Activated effector memory CD4-positive, alpha-beta T cell treated with Interleukin-2 at 50 U/mL for 16 hours (primary cell): ENCODE results near the gene RBM4B.

ENCODE experiments used
- DNase-seq: peaks from one replicate; pipeline ENCODE4 v3.0.0-alpha.2; 2020

RBM4B gene

DNA sequence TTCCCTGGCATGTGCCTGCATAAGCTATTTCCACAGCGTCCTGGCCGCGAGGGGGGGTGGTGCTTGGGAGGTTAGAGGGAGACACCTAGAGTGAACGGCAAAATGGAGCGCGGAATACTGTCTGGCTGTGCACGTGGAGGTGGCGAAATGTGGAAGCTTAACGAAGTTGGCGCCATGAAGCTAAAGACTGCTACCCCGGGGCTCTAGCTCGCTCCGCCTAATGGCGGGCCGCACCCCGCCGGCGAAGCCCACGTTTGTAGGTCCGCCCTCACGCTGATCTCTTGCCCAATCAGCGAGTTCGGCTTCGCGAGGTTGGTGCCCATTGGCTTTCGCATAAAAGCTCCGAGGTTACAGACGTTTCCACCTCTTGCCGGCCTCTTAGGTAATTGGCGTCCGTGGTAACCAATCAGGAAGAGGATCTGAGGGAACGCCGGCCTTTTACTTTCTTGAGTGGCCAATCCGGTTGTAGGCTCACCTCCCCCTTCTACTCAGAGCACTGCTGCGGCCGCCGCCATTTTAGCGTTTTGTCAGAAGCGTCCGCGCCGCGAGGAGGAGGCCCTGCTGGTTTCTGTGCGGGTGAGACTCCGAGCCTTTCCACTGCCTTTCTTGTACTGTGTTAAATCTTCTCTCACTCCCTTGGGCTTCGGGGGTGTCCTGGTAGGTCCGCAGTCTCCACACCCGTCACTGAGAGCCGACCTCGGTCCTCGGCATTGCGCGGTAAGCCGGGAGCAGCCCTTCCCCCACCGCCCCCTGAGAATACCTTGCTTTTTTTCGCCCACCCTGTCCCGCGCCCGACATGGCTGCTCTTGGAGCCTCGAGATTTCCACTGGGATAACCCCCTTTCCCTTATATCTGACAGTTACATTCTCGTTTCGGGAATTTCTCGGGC is 39.3 kb downstream of the RBM4B start, which contains the start of gene RBM4:
Gene RBM4 (plus strand): TSS at position 527 of the 889 bp plus-strand sequence. CDS start 1,009 bp downstream, outside the sequence.
- DNase-seq = peak; percentile 92

DNA sequence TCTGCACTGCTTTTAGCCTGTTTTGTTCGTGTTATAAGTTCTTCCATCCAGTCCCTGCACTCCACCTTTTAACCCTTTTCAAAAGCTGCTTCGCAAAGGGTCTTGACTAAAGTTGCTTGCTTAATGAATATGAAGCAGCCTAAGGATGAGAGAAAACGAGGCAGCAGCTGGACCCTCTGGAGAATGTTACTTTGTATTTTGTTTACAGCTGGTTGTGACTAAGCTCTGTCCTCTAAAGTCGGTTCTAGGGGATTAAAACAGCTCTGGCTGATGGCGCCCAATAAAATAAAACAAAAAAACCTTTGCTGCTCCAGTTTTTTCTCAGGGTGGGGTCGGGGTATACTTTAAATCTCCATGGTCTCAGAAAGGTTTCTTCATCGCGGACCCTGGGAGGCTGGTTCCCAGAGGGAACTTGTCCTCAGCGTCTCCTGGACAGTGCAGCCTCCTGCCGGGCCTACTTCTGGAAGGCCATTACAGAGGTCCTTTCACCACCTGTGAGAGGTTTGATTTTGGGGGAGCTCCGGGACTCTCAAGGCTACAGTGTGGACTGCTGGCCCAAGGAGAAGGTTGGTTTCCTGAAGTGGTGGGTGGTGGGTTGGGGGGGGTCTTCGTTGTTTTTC is 40.0 kb downstream of the RBM4B start:
- DNase-seq = no peak

DNA sequence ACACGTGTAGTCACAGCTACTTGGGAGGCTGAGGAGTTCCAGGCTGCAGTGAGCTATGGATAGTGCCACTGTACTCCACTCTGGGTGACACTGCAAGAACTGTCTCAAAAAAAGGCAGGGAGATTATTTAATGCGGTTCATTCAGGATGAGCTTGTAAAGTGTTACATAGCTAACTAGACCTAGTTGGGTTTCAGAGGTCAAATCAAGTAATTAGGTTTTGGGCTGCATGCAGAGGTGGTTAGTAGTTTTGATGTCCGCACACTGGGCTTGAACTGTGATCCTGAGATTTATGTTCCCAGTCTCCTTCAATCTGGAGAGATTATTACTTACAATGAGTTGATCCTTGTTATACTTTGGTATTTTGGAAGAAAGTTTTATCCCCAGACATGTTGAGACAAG is 41.3 kb downstream of the RBM4B start:
- no peak for DNase-seq

DNA sequence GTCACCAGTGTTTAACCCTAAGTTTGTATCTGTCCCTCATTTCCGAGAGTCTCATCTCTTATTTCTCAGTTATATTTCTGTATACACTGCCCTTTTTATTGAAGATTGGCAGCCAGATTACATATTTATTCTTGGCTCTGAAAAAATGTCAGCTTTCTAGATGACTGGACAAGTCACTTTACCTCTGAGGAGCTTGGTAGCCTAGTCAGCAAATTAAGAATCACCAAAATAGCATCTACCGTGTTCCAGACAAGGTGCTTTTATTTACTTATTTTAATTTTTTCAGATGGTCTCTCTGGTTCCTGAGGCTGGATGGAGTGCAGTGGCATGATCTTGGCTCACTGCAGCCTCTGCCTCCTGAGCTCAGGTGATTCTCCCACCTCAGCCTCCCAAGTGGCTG is 44.7 kb downstream of the RBM4B start:
- DNase-seq = no peak

DNA sequence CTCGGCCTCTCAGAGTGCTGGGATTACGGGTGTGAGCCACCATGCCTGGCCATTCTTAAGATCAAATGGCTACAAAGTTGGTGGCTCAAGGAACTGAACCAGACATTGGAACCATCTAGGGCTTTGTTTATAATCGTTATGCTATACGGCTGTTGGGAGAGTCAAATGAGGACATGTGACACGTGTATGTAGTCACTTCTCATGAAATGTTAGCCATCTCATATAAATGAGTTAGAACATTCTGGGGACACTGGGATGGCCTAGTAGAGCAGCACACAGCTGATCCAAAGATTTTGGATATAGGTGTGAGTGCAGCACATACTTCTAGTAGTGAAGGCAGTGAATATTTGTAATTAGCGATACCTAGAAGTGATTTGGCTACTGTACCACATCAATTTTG is 45.8 kb downstream of the RBM4B start:
- DNase-seq = no peak

DNA sequence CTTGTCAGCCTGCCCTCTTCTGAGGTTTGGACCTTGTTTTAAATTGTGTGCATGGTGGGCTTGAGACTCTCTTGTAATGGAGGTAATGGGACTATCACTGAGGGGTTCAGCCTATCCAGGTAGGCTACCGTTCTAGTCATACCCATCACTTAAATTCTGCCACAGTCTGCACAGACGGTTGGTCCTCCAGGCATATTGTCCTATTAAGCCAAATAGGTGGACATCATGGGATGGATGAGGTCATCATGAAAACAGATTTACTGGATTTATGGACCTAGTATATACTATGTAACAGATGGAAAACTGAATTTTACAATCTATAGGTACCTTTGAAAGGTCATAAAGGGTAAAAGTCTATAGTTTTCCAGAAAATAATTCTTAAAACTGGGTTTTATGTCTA is 48.3 kb downstream of the RBM4B start:
- DNase-seq = no peak

DNA sequence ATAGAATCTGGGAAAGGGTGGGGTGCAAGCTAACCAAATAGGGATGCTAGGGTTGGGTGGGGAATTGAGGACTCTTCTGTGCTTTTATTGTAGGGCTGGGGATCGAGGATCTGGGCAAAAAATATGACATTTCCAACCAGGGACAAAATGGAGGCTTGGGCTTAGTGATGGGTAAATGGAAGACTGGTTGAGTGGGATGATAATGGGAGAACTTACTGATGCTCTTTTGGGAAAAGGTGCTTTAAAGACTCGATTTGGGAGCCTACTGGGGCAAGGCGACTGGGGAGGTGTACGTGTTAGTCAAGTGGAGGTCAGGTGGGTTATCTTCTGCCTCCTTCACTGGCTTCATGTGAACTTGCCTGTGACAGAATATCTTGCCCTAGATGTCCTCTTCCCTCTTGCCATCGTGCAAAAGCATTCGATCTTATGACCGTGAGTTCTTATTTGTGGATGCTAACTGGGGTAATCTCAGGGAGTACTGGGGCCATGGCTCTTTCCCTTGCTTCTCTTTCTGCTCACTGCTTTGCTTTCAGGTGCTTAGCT is 49.6 kb downstream of the RBM4B start:
- DNase-seq = no peak

DNA sequence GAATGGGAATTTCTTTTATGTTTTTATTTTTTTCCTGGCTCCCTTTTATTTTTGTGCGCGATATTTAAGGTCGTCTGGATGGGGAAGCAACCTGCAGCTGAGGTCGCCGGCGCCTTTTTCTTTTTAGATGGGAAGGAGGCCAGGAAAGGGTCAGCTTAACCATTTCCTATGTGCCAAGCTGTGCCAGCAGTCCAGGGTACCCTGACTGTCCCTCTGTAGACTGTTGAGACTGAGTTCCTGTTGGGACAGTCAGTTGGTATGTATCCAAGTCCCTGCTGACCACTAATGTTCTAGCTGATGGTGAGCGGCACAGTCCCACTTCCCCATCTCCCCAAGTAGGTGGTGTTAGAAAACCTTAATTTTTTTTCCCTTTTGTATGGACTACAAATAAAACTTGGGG is 50.8 kb downstream of the RBM4B start:
- no peak for DNase-seq

DNA sequence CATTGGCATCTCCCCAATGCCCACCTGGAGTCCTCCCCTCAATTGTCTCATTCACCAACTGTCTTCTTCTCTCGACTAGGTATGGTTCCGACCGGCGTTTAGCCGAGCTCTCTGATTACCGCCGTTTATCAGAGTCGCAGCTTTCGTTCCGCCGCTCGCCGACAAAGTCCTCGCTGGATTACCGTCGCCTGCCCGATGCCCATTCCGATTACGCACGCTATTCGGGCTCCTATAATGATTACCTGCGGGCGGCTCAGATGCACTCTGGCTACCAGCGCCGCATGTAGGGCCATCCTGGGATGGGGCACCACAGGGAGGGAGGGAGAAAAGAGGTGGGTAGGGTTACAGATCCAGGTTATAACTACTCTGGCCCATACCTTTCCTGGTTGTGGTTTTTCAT is 51.3 kb downstream of the RBM4B start:
- no peak for DNase-seq

DNA sequence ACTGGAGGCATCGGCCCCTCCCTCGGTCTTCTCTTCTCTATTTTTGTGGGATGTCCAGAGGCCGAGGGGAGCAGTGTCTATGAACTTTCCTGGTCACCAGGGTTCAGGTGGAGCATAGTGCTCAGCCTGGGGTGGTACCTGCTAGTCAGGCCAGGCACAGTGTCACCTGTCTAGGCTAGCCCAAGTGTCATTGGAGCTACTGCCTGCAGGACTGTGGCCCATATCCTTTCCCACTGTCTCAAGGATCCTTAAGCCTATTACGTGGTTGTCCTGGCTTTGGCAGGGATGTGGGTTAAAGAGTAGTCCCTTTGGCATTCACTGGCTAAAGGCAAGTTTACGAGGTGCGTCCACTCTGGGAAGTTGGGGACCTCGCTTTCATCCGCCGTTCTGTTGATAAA is 51.9 kb downstream of the RBM4B start:
- no peak for DNase-seq

DNA sequence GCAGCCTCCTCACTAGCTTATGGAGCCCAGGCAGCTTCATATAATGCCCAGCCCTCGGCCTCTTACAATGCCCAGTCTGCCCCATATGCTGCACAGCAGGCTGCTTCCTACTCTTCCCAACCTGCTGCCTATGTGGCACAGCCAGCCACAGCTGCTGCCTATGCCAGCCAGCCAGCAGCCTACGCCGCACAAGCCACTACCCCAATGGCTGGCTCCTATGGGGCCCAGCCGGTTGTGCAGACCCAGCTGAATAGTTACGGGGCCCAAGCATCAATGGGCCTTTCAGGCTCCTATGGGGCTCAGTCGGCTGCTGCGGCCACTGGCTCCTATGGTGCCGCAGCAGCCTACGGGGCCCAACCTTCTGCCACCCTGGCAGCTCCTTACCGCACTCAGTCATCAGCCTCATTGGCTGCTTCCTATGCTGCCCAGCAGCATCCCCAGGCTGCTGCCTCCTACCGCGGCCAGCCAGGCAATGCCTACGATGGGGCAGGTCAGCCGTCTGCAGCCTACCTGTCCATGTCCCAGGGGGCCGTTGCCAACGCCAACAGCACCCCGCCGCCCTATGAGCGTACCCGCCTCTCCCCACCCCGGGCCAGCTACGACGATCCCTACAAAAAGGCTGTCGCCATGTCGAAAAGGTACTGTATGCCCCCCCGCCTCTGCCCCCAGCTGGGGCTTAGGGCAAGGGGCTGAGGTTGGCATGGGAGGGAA is 52.5 kb downstream of the RBM4B start:
- DNase-seq = no peak

DNA sequence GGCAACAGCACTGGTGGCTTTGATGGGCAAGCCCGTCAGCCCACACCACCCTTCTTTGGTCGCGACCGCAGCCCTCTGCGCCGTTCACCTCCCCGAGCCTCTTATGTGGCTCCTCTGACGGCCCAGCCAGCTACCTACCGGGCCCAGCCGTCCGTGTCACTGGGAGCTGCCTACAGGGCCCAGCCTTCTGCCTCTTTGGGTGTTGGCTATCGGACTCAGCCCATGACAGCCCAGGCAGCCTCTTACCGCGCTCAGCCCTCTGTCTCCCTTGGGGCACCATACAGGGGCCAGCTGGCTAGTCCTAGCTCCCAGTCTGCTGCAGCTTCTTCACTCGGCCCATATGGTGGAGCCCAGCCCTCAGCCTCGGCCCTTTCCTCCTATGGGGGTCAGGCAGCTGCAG is 53.2 kb downstream of the RBM4B start:
- DNase-seq = no peak

DNA sequence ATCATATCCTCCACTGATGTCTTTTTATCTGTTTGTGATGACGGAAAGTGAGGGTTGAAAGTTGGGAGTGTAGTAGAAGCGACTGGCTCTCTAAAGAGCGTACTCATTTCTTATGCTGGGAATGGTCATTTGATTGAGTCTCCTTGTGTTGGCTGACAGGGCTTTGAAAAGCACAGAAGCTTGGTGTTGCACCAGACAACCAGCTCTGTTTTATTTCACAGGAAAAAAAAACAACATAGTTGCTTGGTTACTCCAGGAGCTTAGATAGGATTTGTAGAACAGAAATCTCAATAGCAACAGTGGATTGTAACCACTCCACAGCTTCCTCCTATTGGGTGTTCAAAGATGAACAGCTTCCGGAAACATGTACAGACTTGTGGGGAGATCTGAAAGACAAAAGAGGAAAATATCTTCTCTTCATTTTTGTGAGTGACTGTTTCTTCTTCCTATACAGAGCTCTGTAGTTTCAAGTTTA is 58.6 kb downstream of the RBM4B start:
- no peak for DNase-seq

DNA sequence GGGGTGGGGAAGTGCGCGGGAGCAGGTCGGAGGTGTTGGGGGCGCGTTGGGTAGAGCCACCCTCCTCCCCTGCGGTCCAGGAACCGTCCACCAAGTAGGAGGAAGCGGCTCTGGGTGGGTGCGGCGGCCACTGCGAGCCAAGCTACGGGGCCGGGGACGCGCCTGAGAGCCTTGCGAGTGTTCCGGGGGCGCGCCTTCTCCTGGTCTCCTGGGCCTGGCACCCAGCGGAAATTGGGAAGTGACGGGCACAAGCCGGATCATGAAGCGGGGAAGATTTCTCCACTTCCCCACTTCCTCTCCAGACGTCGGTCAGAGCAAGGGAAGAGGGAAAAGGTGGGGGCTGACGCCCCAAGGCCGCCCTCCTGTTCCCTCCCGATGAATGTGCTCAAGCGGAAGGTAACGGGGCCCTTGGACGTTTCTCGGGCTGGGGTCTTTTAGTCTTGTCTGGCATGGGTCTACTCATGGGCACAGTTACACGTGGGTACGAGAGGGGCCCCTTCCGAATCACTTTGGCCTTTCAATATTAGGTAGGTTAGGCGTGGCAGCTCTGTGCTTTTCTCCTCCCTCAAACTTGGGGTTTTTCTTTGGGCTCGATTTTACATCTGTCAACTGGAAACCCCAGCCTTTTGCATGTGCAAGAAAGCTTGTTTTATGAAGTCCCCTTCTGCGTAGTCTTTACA is 60.4 kb downstream of the RBM4B start:
- DNase-seq = no peak

DNA sequence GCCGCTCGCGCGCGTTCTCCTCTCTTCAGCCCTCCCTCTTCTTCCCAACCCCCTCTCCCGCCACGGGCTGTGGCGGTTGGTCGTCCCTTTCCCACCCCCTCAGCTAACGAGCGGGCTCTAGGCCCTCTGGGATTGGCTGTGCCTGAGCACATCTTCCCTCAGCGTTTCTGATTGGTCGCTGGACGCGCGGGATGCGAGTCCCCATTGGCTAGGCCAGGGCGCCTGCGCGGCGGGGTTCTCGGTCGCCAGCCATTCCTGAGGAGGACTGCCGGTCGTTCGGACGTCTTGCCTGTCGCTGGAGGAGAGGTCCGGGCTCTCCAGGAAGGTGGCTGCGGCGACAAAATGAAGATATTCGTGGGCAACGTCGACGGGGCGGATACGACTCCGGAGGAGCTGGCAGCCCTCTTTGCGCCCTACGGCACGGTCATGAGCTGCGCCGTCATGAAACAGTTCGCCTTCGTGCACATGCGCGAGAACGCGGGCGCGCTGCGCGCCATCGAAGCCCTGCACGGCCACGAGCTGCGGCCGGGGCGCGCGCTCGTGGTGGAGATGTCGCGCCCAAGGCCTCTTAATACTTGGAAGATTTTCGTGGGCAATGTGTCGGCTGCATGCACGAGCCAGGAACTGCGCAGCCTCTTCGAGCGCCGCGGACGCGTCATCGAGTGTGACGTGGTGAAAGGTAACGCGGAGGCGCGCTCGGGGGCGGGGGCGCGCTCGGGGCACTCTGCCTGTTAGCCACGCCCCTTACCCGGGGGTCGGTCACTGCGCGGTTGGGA is 61.1 kb downstream of the RBM4B start, which contains the start of gene RBM14:
Gene RBM14 (plus strand): TSS at position 252 of the 776 bp plus-strand sequence. CDS start 91 bp downstream, at position 343.
- DNase-seq = peak; percentile 98
